ENCODE results near the gene USP19. TPM values are rescaled to one million over a fixed set of nuclear protein-coding genes. Genes with fewer than 3 reads are reported as not detected.

The USP19 gene, protein sequence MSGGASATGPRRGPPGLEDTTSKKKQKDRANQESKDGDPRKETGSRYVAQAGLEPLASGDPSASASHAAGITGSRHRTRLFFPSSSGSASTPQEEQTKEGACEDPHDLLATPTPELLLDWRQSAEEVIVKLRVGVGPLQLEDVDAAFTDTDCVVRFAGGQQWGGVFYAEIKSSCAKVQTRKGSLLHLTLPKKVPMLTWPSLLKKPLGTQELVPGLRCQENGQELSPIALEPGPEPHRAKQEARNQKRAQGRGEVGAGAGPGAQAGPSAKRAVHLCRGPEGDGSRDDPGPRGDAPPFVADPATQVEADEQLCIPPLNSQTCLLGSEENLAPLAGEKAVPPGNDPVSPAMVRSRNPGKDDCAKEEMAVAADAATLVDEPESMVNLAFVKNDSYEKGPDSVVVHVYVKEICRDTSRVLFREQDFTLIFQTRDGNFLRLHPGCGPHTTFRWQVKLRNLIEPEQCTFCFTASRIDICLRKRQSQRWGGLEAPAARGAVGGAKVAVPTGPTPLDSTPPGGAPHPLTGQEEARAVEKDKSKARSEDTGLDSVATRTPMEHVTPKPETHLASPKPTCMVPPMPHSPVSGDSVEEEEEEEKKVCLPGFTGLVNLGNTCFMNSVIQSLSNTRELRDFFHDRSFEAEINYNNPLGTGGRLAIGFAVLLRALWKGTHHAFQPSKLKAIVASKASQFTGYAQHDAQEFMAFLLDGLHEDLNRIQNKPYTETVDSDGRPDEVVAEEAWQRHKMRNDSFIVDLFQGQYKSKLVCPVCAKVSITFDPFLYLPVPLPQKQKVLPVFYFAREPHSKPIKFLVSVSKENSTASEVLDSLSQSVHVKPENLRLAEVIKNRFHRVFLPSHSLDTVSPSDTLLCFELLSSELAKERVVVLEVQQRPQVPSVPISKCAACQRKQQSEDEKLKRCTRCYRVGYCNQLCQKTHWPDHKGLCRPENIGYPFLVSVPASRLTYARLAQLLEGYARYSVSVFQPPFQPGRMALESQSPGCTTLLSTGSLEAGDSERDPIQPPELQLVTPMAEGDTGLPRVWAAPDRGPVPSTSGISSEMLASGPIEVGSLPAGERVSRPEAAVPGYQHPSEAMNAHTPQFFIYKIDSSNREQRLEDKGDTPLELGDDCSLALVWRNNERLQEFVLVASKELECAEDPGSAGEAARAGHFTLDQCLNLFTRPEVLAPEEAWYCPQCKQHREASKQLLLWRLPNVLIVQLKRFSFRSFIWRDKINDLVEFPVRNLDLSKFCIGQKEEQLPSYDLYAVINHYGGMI (N-terminal part only)
- total RNA-seq (ENCODE audit: low replicate concordance), result 34.7 and 77.0 TPM in 2 replicates

DNA sequence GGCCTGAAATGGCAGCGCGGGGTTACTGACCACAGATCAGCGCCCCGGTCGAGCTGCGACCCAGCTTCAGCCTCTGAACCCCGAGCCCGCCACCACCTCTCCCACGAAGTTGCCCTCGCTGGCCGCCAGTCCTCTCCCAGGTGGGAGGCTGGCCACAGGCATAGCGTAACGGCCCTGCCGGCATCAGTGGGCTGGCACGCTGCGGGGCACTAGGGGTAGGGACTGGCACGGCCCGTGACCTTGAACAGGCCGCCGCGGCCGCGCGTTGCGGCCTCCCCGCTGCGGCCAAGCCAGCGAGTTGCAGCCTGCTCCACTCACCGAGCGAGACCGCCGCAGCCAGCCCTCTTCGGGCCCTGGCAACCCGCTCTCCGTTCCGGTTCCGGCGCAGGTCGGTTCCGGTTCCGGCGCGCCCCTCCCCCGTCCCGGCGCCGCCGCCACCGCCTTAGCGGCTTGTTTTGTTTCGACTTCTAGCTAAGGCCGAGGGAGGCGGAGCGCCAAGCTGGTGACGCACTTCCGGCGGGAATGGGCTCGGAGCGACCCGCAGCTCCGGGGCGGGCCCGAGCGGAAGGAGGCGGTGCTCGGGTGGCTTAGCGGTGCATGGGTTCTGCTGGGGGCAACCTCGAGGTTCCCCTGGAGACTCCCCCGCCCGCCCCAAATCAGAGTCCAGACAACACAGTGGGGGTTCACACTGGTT lies at the start of gene USP19:
Gene USP19 (minus strand): TSS at position 386 of the 694 bp plus-strand sequence. CDS start 1,678 bp downstream, outside the sequence.

DNA sequence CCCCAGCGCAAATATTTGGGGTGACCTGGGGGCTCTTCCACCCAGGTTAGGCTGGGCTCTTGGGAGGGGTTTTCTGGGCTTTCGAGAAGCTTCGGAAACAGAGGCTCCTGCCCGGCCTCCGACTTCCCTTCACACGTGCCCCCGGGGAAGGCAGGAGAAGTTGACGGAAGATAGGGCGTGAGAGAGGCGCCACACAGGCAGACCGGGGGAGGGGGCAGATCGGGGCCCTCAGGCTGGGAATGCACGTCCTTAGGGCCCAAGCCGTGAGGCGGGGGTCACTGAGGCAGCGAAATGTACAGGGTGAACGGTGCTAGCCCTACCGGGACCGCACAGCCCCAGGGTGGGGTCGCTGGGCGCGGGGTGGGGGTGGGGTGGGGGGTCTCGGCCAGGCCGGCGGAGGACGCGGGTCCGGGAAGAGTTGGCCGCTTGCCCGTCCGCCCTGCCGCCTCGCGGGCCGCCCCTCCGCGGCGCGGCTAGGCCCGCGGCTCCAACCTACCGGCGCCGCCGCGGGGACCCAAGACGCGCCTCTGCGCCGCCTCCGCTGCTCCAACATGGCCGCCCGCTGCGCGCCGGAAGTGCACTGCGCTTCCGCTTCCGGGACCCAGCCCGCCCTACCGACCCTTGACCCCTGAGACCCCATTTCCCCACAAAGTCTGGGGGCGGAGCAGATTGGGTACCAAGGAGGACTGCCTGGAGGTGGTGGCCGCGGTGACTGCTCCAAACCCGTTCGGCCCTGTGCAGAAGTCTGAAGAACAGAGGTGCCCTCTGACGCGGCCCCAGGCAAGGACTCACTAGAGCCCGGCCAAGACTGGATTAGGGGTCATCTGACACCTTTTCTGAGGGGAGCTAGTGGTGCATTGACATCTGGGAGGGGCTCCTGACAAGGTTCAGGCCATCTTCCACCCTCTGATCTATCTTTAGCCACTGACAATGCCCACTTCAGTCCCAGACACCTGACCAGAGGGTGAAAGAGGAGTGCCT lies 45.4 kb upstream of the USP19 start, which contains the start of gene CCDC71:
Gene CCDC71 (minus strand): TSS at position 561 of the 981 bp plus-strand sequence. CDS start 2,123 bp downstream, outside the sequence.

DNA sequence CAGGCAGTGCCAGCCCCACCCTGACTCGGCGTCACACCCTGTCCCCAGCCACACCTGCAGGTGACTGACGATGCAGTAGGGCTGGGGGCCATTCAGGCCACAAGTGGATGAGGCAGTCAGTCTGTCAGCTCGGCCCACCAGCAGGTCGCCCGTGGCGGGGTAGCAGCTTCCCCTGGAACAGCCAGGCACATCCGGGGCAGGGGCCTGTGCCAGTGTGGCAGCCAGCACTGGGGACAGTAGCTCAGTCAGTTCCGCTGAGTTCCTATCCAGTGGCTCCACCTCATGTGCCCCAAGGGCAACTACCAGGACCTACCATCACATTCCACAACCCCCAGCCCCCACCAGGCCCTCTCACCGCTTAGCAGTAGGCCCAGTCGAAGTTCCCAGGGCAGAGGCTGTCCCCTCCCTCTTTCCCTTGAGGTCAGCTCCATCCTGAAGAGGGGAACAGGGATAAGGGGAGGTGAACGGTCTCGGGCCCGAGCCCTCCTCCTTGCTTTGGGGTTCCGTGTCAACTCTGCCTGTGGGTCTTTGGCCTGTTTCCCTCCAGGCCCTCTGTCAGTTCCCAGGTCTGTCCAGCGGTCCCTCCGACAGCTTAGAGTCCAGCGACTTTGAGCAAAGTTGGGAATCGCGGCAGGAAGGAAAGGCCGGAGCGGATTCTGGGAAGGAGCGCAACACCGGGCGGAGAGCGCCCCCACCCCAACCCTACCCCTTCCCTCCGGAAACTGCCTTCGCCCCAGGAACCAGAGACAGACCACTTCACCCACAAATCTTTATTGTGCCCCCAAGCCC lies 12.0 kb upstream of the USP19 start, which contains the start of gene LAMB2:
Gene LAMB2 (minus strand): TSS at position 614 of the 789 bp plus-strand sequence. CDS start 183 bp downstream, at position 431.

DNA sequence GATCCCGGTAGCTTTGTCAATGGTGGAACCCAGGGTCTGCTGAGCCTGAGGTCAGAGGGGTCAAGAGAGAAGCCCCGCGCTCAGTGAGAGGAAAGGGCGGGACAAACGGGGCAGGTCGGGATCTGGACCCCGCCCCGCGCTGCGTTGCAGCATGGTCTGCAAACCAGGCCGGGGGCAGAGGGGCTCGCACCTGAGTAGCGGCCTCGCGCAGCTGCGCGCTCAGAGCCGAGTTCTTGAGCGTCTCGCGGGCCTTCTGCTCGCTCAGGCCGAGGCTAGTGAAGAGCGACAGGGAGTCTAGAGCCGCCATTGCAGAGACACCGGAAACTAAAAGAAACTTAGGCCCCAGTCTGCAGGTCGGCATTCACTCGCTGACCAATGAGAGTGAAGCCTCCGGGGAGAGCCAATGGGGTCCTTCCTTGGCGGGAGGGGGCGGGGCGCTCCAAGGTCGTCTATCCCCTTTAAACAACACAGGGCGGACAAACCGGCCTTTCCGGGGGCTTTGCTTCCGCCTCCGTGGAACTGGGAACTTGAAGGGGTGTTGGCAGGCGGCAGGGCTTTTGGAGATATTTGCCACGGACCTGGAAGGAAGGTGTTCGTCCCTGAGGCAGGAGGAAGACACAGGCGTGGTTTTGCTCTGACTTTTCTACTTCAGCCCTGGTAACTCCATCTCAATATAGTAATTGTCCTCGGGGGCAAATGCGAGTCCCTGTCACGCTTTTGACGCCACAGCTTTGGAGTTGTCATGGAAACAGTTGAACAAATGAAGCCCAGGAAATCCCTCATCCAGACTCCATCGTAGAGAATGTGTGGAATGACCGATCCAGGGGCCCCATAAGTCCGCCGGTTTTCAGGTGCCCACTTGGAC lies 16.0 kb downstream of the USP19 start, which contains the start of gene QARS1:
Gene QARS1 (minus strand): TSS at position 331 of the 865 bp plus-strand sequence. CDS start 24 bp downstream, at position 307.

DNA sequence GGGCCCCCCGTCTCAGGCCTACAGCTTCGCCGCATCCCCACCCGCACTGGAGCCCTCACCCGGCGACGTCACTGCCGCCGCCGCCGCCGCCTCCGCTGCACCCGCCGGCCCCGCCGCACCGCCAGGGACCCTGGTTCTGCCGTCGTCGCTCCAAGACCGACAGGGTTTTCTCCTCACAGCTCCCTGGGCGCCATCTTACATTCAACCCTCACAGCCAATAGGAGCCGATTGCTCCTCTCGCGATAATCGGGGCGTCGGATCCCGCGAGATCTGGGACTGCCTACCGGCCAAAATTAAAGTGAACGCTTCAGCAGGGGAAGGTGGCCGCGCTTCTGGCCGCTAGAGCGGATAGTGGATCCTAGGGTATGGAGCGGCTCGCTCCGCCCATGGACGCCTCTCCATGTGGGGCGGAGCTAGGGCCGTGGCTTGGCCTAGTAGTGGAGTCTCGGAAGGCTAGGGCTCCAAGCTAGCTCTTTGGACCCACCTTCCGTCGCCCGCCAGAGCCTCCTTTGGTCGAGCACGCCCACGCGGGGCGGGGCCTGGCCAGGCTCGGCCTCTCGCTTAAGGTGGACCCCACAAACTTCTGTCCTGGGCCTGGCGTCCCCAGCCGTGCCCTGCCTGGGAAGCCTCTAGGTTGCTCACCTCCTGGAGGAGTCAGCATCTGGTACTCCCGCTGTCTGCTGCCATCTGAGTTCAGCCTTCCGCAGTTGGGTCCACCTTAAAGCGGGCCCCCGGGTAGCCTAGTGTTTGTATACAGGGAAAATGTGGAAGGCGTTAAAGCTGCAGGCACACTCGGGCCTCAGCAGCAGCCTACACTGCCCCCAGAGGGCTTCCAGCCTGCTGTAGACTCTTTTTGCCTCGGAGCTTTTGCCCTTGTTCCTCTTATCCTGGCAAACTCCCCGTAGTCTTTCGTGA lies 26.5 kb downstream of the USP19 start, which contains the start of gene QRICH1:
Gene QRICH1 (minus strand): TSS at position 219 of the 915 bp plus-strand sequence. CDS start 17,054 bp downstream, outside the sequence.

Other genes with a start within 250 kb of the USP19 start
- gene SLC25A20, start 221.9 kb downstream of the USP19 start, total RNA-seq (ENCODE audit: low replicate concordance), result 26.5 and 26.8 TPM in 2 replicates
- gene ARIH2, start 202.0 kb downstream of the USP19 start, total RNA-seq (ENCODE audit: low replicate concordance), result 60.4 and 83.5 TPM in 2 replicates
- 23.9 and 31.9 TPM in 2 replicates for gene P4HTM, start 130.6 kb downstream of the USP19 start, total RNA-seq (ENCODE audit: low replicate concordance)
- 72.6 and 112 TPM in 2 replicates for gene WDR6, start 113.4 kb downstream of the USP19 start, total RNA-seq (ENCODE audit: low replicate concordance)
- gene DALRD3, start 102.2 kb downstream of the USP19 start, total RNA-seq (ENCODE audit: low replicate concordance), result 43.7 and 57.4 TPM in 2 replicates
- 84.1 and 92.2 TPM in 2 replicates for gene NDUFAF3, start 98.7 kb downstream of the USP19 start, total RNA-seq (ENCODE audit: low replicate concordance)
- gene IMPDH2, start 91.4 kb downstream of the USP19 start, total RNA-seq (ENCODE audit: low replicate concordance), result 433 and 547 TPM in 2 replicates
- 46.3 and 51.3 TPM in 2 replicates for gene QRICH1, start 26.8 kb downstream of the USP19 start, total RNA-seq (ENCODE audit: low replicate concordance)
- 299 and 321 TPM in 2 replicates for gene QARS1, start 16.1 kb downstream of the USP19 start, total RNA-seq (ENCODE audit: low replicate concordance)
- 460 and 630 TPM in 2 replicates for gene LAMB2, start 12.2 kb upstream of the USP19 start, total RNA-seq (ENCODE audit: low replicate concordance)
- 13.8 and 19.6 TPM in 2 replicates for gene CCDC71, start 45.5 kb upstream of the USP19 start, total RNA-seq (ENCODE audit: low replicate concordance)
- gene KLHDC8B, start 50.8 kb upstream of the USP19 start, total RNA-seq (ENCODE audit: low replicate concordance), result 24.7 and 26.5 TPM in 2 replicates
- 0.59 and 0.90 TPM in 2 replicates for gene C3orf62, start 156.4 kb upstream of the USP19 start, total RNA-seq (ENCODE audit: low replicate concordance)
- 23.2 and 28.2 TPM in 2 replicates for gene USP4, start 219.2 kb upstream of the USP19 start, total RNA-seq (ENCODE audit: low replicate concordance)
- gene GPX1, start 237.5 kb upstream of the USP19 start, total RNA-seq (ENCODE audit: low replicate concordance), result 401 and 519 TPM in 2 replicates